Tibial nerve (tissue), 4 donors: ENCODE measurements around the gene FER.

Experiments
- CTCF ChIP-seq, 5 experiments: fragments of 200-600 bp in 3 of 5; fragments of 450-650 bp in 2 of 5; sonication (generic) in 3 of 5; IDR thresholded peaks; one replicate each; pipeline ENCODE4 v1.5.1; 2016 to 2019; ENCODE audit warnings: antibody characterized with exemption in 5 of 5, mild to moderate bottlenecking in 3 of 5, moderate library complexity in 2 of 5
- EP300 ChIP-seq, 2 donors: sonication (generic); formaldehyde crosslinking; IDR thresholded peaks; one replicate each; pipeline ENCODE4 v1.6.1; 2017; ENCODE audit warnings: antibody characterized with exemption in 2 of 2, mild to moderate bottlenecking in 1 of 2
- POLR2A ChIP-seq, 2 donors: fragments of 450-650 bp; IDR thresholded peaks; one replicate each; pipeline ENCODE4 v1.6.1; 2017; ENCODE audit warnings: antibody characterized with exemption in 2 of 2, mild to moderate bottlenecking in 2 of 2, moderate library complexity in 2 of 2

- TF ChIP-seq CTCF (IDR thresholded peaks at IDR 0.05) (no peak), EP300 (IDR thresholded peaks at IDR 0.05) (no peak), POLR2A (IDR thresholded peaks at IDR 0.05) (no peak)
Measured at GRCh38 chr5:108881133-108881532, 133.4 kb downstream of the FER start.
